ENCODE results near the gene SAMD1. TPM values are rescaled to one million over a fixed set of nuclear protein-coding genes. Genes with fewer than 3 reads are reported as not detected.

The SAMD1 gene
- total RNA-seq, 1 donor from 2014 or later, result 41.7 TPM

DNA sequence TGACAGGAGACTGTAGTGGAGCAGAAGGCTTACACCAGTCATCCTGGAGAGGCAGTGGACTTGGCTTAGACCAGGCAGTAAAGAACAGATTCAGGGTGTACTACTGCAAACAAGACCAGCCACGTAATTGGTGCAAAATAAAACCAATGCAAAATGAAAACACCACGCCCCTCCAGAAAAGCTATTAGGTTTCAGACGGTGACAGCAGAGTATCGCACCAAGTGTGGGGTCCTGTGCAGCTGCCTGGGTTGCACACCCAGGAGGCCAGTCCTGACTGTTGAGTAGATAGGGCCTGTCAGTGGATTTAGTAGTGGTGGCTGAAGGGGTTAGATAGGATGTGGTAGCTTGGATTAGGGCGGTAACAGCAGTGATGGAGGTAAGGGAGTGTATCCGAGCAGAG lies 32.4 kb upstream of the SAMD1 start:
- no peak overlapping the region for H3K27ac ChIP-seq (ENCODE audit: low read depth, low read length)
- Mint-ChIP-seq H3K4me3 (ENCODE audit: unreplicated experiment) (no peak overlapping the region), H3K27me3 (ENCODE audit: low read depth, unreplicated experiment) (no peaks in the 10 kb centered on the region), H3K36me3 (ENCODE audit: low read depth, unreplicated experiment) (no peaks in the 10 kb centered on the region), H3K9me3 (ENCODE audit: unreplicated experiment) (no peaks in the 10 kb centered on the region), H3K4me1 (ENCODE audit: low read depth, unreplicated experiment) (peaks cover 7% of the 10 kb centered on the region), H3K27ac (ENCODE audit: unreplicated experiment) (no peak overlapping the region)
- no peak overlapping the region for H3K4me3 ChIP-seq (ENCODE audit: insufficient read depth, low read depth, low read length)
- H3K9me3 ChIP-seq (ENCODE audit: insufficient read depth, low read depth, low read length), result no peaks in the 10 kb centered on the region
- H3K27me3 ChIP-seq (ENCODE audit: insufficient read depth, low read length), result no peaks in the 10 kb centered on the region
- no peak overlapping the region for H2AFZ ChIP-seq (ENCODE audit: low read depth, low read length)
- no peaks in the 10 kb centered on the region for H3K79me2 ChIP-seq (ENCODE audit: insufficient read depth, low read length)
- no peak overlapping the region for H3K4me2 ChIP-seq (ENCODE audit: low read length)
- peaks cover 9% of the 10 kb centered on the region for H3K4me1 ChIP-seq (ENCODE audit: insufficient read depth, low read length)
- no peaks in the 10 kb centered on the region for H3K36me3 ChIP-seq (ENCODE audit: insufficient read depth, low read length)
- H4K20me1 ChIP-seq (ENCODE audit: insufficient read depth, low read length), result no peaks in the 10 kb centered on the region
- FAIRE-seq (no peak), DNase-seq (ENCODE audit: low read depth) (no peak)
- TF ChIP-seq, protein P1, sequence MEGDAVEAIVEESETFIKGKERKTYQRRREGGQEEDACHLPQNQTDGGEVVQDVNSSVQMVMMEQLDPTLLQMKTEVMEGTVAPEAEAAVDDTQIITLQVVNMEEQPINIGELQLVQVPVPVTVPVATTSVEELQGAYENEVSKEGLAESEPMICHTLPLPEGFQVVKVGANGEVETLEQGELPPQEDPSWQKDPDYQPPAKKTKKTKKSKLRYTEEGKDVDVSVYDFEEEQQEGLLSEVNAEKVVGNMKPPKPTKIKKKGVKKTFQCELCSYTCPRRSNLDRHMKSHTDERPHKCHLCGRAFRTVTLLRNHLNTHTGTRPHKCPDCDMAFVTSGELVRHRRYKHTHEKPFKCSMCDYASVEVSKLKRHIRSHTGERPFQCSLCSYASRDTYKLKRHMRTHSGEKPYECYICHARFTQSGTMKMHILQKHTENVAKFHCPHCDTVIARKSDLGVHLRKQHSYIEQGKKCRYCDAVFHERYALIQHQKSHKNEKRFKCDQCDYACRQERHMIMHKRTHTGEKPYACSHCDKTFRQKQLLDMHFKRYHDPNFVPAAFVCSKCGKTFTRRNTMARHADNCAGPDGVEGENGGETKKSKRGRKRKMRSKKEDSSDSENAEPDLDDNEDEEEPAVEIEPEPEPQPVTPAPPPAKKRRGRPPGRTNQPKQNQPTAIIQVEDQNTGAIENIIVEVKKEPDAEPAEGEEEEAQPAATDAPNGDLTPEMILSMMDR (IDR thresholded peaks at IDR 0.05; ENCODE audit: insufficient read depth, low read depth, low read length), result no peak
- no peak for TF ChIP-seq EZH2 (IDR thresholded peaks at IDR 0.05; ENCODE audit: insufficient read depth, low read length)
- H3K9ac ChIP-seq (ENCODE audit: low read length), result no peak overlapping the region

DNA sequence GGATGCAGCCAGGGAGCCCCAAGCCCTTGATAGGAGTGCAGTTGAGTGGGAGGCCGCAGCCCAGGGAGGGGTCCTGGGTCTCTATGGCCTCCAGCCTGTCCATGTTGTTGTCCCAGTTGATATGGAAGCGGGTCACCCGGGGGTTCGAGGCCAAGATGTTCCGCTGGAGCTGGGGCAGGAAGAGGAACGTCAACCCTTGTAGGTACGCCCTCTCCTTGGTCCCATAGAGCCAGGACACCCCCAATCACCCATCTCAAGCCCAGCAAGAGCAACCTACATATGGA lies 29.9 kb upstream of the SAMD1 start:
- Mint-ChIP-seq H3K27ac (ENCODE audit: unreplicated experiment) (no peak overlapping the region), H3K4me1 (ENCODE audit: low read depth, unreplicated experiment) (peaks cover 19% of the 10 kb centered on the region), H3K36me3 (ENCODE audit: low read depth, unreplicated experiment) (no peaks in the 10 kb centered on the region), H3K9me3 (ENCODE audit: unreplicated experiment) (no peaks in the 10 kb centered on the region), H3K27me3 (ENCODE audit: low read depth, unreplicated experiment) (no peaks in the 10 kb centered on the region), H3K4me3 (ENCODE audit: unreplicated experiment) (no peak overlapping the region)
- no peak overlapping the region for H3K9ac ChIP-seq (ENCODE audit: low read length)
- H3K4me1 ChIP-seq (ENCODE audit: insufficient read depth, low read length), result peaks cover 19% of the 10 kb centered on the region
- no peak overlapping the region for H2AFZ ChIP-seq (ENCODE audit: low read depth, low read length)
- DNase-seq (ENCODE audit: low read depth) (no peak), FAIRE-seq (no peak)
- no peak overlapping the region for H3K27ac ChIP-seq (ENCODE audit: low read depth, low read length)
- H3K4me2 ChIP-seq (ENCODE audit: low read length), result no peak overlapping the region
- no peak for TF ChIP-seq EZH2 (IDR thresholded peaks at IDR 0.05; ENCODE audit: insufficient read depth, low read length)
- TF ChIP-seq, protein P1 (IDR thresholded peaks at IDR 0.05; ENCODE audit: insufficient read depth, low read depth, low read length), result no peak
- peaks cover 18% of the 10 kb centered on the region for H4K20me1 ChIP-seq (ENCODE audit: insufficient read depth, low read length)
- no peaks in the 10 kb centered on the region for H3K9me3 ChIP-seq (ENCODE audit: insufficient read depth, low read depth, low read length)
- peaks cover 19% of the 10 kb centered on the region for H3K79me2 ChIP-seq (ENCODE audit: insufficient read depth, low read length)
- no peak overlapping the region for H3K4me3 ChIP-seq (ENCODE audit: insufficient read depth, low read depth, low read length)
- H3K36me3 ChIP-seq (ENCODE audit: insufficient read depth, low read length), result no peaks in the 10 kb centered on the region
- no peaks in the 10 kb centered on the region for H3K27me3 ChIP-seq (ENCODE audit: insufficient read depth, low read length)

DNA sequence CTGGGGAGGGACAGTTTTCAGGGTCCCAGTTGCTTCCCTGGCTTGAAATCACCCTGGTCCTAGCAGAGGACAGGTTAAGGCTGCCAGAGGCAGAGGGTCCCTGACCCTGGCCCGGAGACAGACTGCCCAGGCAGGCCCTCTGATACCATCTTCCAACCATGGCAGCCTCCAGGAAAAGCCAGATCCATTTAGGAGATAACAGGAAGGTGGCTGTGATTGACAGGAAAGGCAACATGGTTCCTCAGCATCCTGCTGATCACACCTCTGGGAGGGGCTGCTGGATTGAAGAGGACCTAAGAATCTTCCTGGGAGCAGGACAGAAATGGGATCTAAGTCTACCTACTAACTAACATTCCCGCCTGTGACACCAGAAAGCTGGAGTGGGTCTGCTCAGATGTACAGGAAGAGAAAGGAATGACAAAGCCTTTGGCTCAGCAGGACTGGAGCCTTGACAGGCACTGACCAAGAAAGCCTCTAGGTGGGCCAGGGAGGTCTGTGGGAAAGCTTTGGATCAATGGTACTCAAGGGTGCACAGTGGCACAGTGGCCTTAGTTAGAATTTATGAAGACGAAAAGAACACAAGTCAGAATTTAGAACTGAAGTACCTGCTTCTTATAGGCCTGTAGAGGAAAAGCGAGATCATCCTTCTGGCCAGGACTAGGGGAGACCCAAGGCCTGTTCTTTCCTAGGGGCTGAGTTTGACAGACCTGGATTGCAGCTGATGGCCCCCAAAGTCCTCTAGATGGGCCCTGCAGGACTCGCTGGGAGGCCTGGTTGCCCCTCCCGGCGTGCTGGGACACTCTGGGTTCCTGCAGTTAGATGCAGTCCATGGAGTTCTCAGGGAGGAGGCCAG lies 29.3 kb upstream of the SAMD1 start:
- no peak for FAIRE-seq
- Histone ChIP-seq H3K79me2 (ENCODE audit: insufficient read depth, low read length) (peaks cover 24% of the 10 kb centered on the region), H2AFZ (ENCODE audit: low read depth, low read length) (no peak overlapping the region), H3K27ac (ENCODE audit: low read depth, low read length) (no peak overlapping the region), H3K4me3 (ENCODE audit: insufficient read depth, low read depth, low read length) (no peak overlapping the region), H3K27me3 (ENCODE audit: insufficient read depth, low read length) (no peaks in the 10 kb centered on the region), H3K4me2 (ENCODE audit: low read length) (no peak overlapping the region), H3K4me1 (ENCODE audit: insufficient read depth, low read length) (peaks cover 19% of the 10 kb centered on the region), H3K9me3 (ENCODE audit: insufficient read depth, low read depth, low read length) (no peaks in the 10 kb centered on the region), H4K20me1 (ENCODE audit: insufficient read depth, low read length) (peaks cover 21% of the 10 kb centered on the region), H3K9ac (ENCODE audit: low read length) (no peak overlapping the region), H3K36me3 (ENCODE audit: insufficient read depth, low read length) (no peaks in the 10 kb centered on the region)
- no peaks in the 10 kb centered on the region for H3K9me3 Mint-ChIP-seq (ENCODE audit: unreplicated experiment)
- TF ChIP-seq, protein P1 (IDR thresholded peaks at IDR 0.05; ENCODE audit: insufficient read depth, low read depth, low read length), result no peak
- no peak for TF ChIP-seq EZH2 (IDR thresholded peaks at IDR 0.05; ENCODE audit: insufficient read depth, low read length)
- no peak overlapping the region for H3K27ac Mint-ChIP-seq (ENCODE audit: unreplicated experiment)
- DNase-seq (ENCODE audit: low read depth), result no peak
- H3K4me3 Mint-ChIP-seq (ENCODE audit: unreplicated experiment), result no peak overlapping the region
- peaks cover 19% of the 10 kb centered on the region for H3K4me1 Mint-ChIP-seq (ENCODE audit: low read depth, unreplicated experiment)
- H3K36me3 Mint-ChIP-seq (ENCODE audit: low read depth, unreplicated experiment), result no peaks in the 10 kb centered on the region
- H3K27me3 Mint-ChIP-seq (ENCODE audit: low read depth, unreplicated experiment), result no peaks in the 10 kb centered on the region

Data from astrocyte (in vitro differentiated cells and primary cell).